ENCODE measurements around the gene CRY2.

Gene CRY2

DNA sequence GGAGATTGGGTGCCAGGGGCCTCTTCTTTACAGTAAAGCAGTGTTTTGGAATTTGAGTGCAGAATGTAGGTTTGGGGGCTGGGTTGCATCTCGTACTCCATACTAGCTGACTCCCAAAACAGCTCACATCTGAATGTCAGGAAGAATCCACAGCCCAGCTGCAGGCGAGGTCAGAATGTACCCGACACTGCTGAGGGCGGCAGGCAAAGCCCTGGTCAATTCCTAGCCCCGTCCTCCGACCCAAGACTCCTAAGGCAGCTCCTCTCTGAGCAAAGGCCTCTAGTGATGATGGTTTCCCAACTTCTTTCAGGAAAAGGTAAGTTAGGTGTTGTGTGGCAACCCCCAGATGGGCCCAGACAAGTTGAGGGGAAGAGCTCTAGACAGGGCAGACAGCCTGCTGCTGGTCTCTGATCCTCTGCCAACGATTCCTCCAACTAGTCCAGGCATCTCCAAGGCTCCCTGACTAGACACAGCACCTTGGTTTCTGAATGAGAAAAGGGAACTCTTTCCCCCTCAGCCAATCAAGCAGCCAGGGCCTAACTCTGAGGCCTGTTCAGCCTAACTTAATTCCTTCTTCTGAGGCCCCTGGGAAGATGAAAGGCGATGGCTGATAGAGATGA, 83.8 kb downstream of the CRY2 start:
- no peak for DNase-seq
- H3K4me2 ChIP-seq (ENCODE audit: low read length): no peak overlapping the region
- no CpG with 5 or more reads among the region's 8 CpGs for WGBS (ENCODE audit: extremely low coverage, insufficient coverage, low lambda C conversion rate)
- no peak overlapping the region for H3K18ac ChIP-seq (ENCODE audit: low read length)
- no peaks in the 10 kb centered on the region for H3K36me3 ChIP-seq (ENCODE audit: control insufficient read depth, insufficient read depth, low read length)
- no peaks in the 10 kb centered on the region for H3K79me2 ChIP-seq (ENCODE audit: control insufficient read depth, insufficient read depth, low read length)
- H3K27me3 ChIP-seq (ENCODE audit: insufficient read depth, low read length, poor library complexity): no peaks in the 10 kb centered on the region
- no peak overlapping the region for H3K56ac ChIP-seq (ENCODE audit: low read length)
- no peak overlapping the region for H2BK120ac ChIP-seq (ENCODE audit: low read depth, low read length)
- H3K79me1 ChIP-seq (ENCODE audit: low read length): no peaks in the 10 kb centered on the region
- no peak overlapping the region for H4K8ac ChIP-seq (ENCODE audit: low read depth, low read length)
- no peak overlapping the region for H3K9ac ChIP-seq (ENCODE audit: low read length)
- no peak overlapping the region for H2BK15ac ChIP-seq (replicated peaks; ENCODE audit: low read depth)
- H3K4ac ChIP-seq (ENCODE audit: low read depth, low read length): no peak overlapping the region
- no peaks in the 10 kb centered on the region for H3K4me1 ChIP-seq (ENCODE audit: control insufficient read depth, low read depth, low read length)
- H2AK5ac ChIP-seq (ENCODE audit: low read length): no peak overlapping the region
- no peak overlapping the region for H3K27ac ChIP-seq (ENCODE audit: low read depth, low read length)
- no peak overlapping the region for H2BK5ac ChIP-seq (ENCODE audit: low read length)
- H4K5ac ChIP-seq (ENCODE audit: low read length): no peak overlapping the region
- H3K23ac ChIP-seq (ENCODE audit: low read length): no peak overlapping the region
- no peak overlapping the region for H3K4me3 ChIP-seq (ENCODE audit: low read length)

DNA sequence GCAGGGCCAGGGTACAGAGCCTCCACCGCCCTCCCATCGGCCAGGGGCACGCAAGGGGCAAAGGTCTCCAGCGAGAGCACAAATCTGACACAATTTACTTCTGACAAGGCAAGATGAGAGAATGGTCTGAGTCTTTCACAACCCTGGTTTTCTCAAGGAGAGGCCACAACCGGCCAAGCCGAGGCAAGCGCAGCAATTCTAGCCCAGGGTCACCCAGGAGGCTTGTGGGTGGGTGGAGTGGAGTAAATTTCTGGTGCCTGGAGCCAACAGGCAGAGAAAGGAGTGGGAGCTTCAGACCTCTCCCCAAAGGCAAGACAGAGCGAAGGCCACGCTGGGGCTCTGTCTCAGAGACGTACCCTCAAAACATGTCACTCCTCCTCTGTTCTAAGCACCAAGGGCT, 84.5 kb downstream of the CRY2 start:
- Histone ChIP-seq H2BK5ac (ENCODE audit: low read length) (no peak overlapping the region), H3K23ac (ENCODE audit: low read length) (no peak overlapping the region), H4K8ac (ENCODE audit: low read depth, low read length) (no peak overlapping the region), H4K5ac (ENCODE audit: low read length) (no peak overlapping the region), H3K27me3 (ENCODE audit: insufficient read depth, low read length, poor library complexity) (no peaks in the 10 kb centered on the region), H2BK15ac (replicated peaks; ENCODE audit: low read depth) (no peak overlapping the region), H3K79me2 (ENCODE audit: control insufficient read depth, insufficient read depth, low read length) (no peaks in the 10 kb centered on the region), H2BK120ac (ENCODE audit: low read depth, low read length) (no peak overlapping the region), H3K4ac (ENCODE audit: low read depth, low read length) (no peak overlapping the region), H3K4me2 (ENCODE audit: low read length) (no peak overlapping the region), H3K4me3 (ENCODE audit: low read length) (no peak overlapping the region), H3K18ac (ENCODE audit: low read length) (no peak overlapping the region), H3K79me1 (ENCODE audit: low read length) (no peaks in the 10 kb centered on the region), H3K27ac (ENCODE audit: low read depth, low read length) (no peak overlapping the region), H3K4me1 (ENCODE audit: control insufficient read depth, low read depth, low read length) (no peaks in the 10 kb centered on the region), H3K36me3 (ENCODE audit: control insufficient read depth, insufficient read depth, low read length) (no peaks in the 10 kb centered on the region), H2AK5ac (ENCODE audit: low read length) (no peak overlapping the region), H3K9ac (ENCODE audit: low read length) (no peak overlapping the region), H3K56ac (ENCODE audit: low read length) (no peak overlapping the region)
- DNase-seq: no peak
- WGBS (ENCODE audit: extremely low coverage, insufficient coverage, low lambda C conversion rate): no CpG with 5 or more reads among the region's 10 CpGs

DNA sequence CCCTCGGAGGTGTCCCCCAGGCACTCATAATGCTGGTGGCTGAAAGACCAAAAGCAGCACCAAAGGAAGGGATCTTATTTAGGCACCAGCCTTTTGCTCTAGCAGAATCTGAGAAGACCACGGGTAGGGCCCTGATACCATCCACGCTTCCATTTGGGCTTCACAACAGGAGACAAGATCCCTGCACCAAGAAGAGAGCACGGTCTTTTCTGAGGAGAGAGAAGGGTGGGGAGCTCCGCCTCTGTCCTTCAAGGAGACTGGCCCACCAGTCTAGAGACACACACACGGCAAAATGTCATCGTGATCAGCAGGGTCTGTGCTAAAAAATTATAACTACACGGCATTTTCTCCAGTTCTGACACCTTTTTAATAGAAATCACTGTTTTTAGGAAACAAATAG, 84.9 kb downstream of the CRY2 start:
- no peak overlapping the region for H3K4me3 ChIP-seq (ENCODE audit: low read length)
- no peak overlapping the region for H3K27ac ChIP-seq (ENCODE audit: low read depth, low read length)
- no peak overlapping the region for H3K4ac ChIP-seq (ENCODE audit: low read depth, low read length)
- H3K4me1 ChIP-seq (ENCODE audit: control insufficient read depth, low read depth, low read length): no peaks in the 10 kb centered on the region
- H2BK15ac ChIP-seq (replicated peaks; ENCODE audit: low read depth): no peak overlapping the region
- no peak overlapping the region for H3K23ac ChIP-seq (ENCODE audit: low read length)
- no peak overlapping the region for H2BK5ac ChIP-seq (ENCODE audit: low read length)
- H3K79me1 ChIP-seq (ENCODE audit: low read length): no peaks in the 10 kb centered on the region
- no peak overlapping the region for H3K56ac ChIP-seq (ENCODE audit: low read length)
- no peak overlapping the region for H3K9ac ChIP-seq (ENCODE audit: low read length)
- H2AK5ac ChIP-seq (ENCODE audit: low read length): no peak overlapping the region
- no peak overlapping the region for H4K8ac ChIP-seq (ENCODE audit: low read depth, low read length)
- no peak for DNase-seq
- H3K27me3 ChIP-seq (ENCODE audit: insufficient read depth, low read length, poor library complexity): no peaks in the 10 kb centered on the region
- H4K5ac ChIP-seq (ENCODE audit: low read length): no peak overlapping the region
- no peaks in the 10 kb centered on the region for H3K79me2 ChIP-seq (ENCODE audit: control insufficient read depth, insufficient read depth, low read length)
- no peak overlapping the region for H3K18ac ChIP-seq (ENCODE audit: low read length)
- no CpG with 5 or more reads among the region's 8 CpGs for WGBS (ENCODE audit: extremely low coverage, insufficient coverage, low lambda C conversion rate)
- H3K4me2 ChIP-seq (ENCODE audit: low read length): no peak overlapping the region
- no peaks in the 10 kb centered on the region for H3K36me3 ChIP-seq (ENCODE audit: control insufficient read depth, insufficient read depth, low read length)
- H2BK120ac ChIP-seq (ENCODE audit: low read depth, low read length): no peak overlapping the region

Data from mesendoderm (in vitro differentiated cells).